Activated naive CD8-positive, alpha-beta T cell treated with anti-CD3 and anti-CD28 coated beads, Interleukin-2, amount 50 U/mL, for 16 hours (primary cell): ENCODE data around the gene NENF.

Source experiments
- DNase-seq: peaks from one replicate; pipeline ENCODE4 v3.0.0-alpha.2; 2020; ENCODE audit warnings: low read depth, low spot score

Gene NENF

GRCh38 chr1:212431644-212432043 lies 1.1 kb upstream of the NENF start:
- no peak for DNase-seq

GRCh38 chr1:212432272-212432660 lies 454 bp upstream of the NENF start:
- no peak for DNase-seq

GRCh38 chr1:212433577-212434462 lies 1.1 kb downstream of the NENF start:
- DNase-seq, result no peak

GRCh38 chr1:212434992-212435391 lies 2.3 kb downstream of the NENF start:
- no peak for DNase-seq

- DNase-seq, result no peak
These were observed 4.6 kb downstream of the NENF start for GRCh38 chr1:212437179-212437798.

GRCh38 chr1:212438831-212439237 lies 6.1 kb downstream of the NENF start:
- DNase-seq, result no peak

- no peak for DNase-seq
These were observed 7.7 kb downstream of the NENF start for GRCh38 chr1:212440419-212440818.

- no peak for DNase-seq
These were observed 9.7 kb downstream of the NENF start for GRCh38 chr1:212442408-212442807.

GRCh38 chr1:212446333-212446732 lies 13.6 kb downstream of the NENF start:
- no peak for DNase-seq

GRCh38 chr1:212447478-212447877 lies 14.8 kb downstream of the NENF start:
- no peak for DNase-seq

GRCh38 chr1:212450331-212450881 lies 17.7 kb downstream of the NENF start:
- DNase-seq, result no peak

GRCh38 chr1:212451416-212452322 lies 18.9 kb downstream of the NENF start:
- DNase-seq, result no peak

- DNase-seq, result no peak
These were observed 19.8 kb downstream of the NENF start for GRCh38 chr1:212452323-212453155.

GRCh38 chr1:212453156-212453857 lies 20.6 kb downstream of the NENF start:
- no peak for DNase-seq

GRCh38 chr1:212454741-212455140 lies 22.0 kb downstream of the NENF start:
- no peak for DNase-seq

- DNase-seq, result no peak
These were observed 22.7 kb downstream of the NENF start for GRCh38 chr1:212455401-212455800.

GRCh38 chr1:212455803-212456528 lies 23.2 kb downstream of the NENF start:
- DNase-seq, result peak; percentile 72

GRCh38 chr1:212457740-212458338 lies 25.1 kb downstream of the NENF start:
- DNase-seq, result peak; percentile 35

GRCh38 chr1:212458817-212459216 lies 26.1 kb downstream of the NENF start:
- no peak for DNase-seq
